HG03095 (cell line): ENCODE measurements around the gene DNASE1L1.
A peak's percentile ranks its signal among the peaks of the same experiment; 100 is the strongest.

Experiments used
- ATAC-seq: cut with Tn5 transposase; IDR thresholded peaks from one replicate; pipeline ENCODE4 v1.9.1; 2021; ENCODE audit warnings: moderate library complexity; ENCODE audit not compliant: unreplicated experiment

The DNASE1L1 gene

DNA sequence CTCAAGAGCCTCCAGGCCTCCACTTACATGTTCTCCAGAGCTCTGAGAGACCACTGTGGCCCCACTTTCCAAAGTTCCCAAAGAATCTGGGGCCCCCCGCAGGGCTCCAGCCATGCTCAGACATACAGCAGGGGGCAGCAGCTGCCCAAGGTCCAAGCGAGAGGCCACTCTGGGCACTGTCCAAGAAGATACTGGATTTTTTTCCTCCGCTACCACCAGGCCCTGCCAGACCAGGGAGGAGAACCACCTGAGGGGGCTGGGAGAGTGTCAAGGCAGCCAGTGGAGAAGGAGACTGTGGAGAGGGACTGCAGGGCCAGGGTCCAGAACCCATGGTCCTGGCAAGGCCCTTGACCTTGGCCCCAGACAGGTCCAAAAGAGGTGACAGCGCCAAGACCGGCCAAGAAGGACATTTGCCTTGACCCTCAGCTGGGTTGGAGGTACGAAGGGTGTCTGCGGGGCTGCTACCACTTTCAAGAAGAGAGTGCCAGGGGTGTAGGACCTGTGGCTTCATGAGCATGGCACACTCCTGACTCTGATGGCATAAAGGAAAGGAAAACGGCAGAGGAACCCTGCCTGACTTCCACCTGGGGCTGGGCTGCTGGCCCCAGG, 24.7 kb downstream of the DNASE1L1 start:
- ATAC-seq: no peak

- ATAC-seq: no peak
Measured at GRCh38 chrX:154383359-154384283, 25.4 kb downstream of the DNASE1L1 start.

GRCh38 chrX:154382483-154383069, 26.5 kb downstream of the DNASE1L1 start:
- no peak for ATAC-seq

DNA sequence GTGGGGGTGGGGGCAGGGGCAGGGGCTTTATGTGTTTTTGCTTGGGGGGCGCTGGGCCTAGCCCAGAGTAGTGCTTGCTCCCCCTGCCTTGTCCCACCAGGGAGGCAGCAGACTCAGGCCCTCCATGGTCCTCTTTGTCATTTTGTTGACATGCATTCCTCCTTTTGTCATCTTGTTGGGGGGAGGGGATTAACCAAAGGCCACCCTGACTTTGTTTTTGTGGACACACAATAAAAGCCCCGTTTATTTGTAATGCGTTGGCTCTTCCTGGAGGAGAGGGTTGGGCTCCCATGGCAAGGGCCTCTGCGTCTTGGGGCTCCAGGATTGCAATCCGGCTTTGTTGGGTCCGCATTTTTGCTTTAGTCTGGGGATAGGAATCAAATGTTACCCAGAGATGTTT, 27.8 kb downstream of the DNASE1L1 start:
- ATAC-seq: no peak

- no peak for ATAC-seq
Measured at GRCh38 chrX:154380787-154381186, 28.3 kb downstream of the DNASE1L1 start.

DNA sequence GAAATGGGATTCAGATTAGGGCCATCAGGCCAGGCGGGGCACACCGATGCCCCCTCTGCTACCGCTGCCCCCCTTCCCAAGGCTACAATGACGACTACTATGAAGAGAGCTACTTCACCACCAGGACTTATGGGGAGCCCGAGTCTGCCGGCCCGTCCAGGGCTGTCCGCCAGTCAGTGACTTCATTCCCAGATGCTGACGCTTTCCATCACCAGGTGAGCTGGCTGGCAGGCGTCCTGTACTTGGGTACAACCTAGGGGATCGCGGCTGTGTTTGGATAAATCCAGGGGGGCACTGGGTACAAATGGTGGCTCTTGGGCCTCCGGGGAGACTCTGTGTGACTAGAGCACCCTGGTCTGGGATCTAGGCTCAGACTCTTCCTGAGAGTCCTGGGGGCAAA, 28.9 kb downstream of the DNASE1L1 start:
- no peak for ATAC-seq

DNA sequence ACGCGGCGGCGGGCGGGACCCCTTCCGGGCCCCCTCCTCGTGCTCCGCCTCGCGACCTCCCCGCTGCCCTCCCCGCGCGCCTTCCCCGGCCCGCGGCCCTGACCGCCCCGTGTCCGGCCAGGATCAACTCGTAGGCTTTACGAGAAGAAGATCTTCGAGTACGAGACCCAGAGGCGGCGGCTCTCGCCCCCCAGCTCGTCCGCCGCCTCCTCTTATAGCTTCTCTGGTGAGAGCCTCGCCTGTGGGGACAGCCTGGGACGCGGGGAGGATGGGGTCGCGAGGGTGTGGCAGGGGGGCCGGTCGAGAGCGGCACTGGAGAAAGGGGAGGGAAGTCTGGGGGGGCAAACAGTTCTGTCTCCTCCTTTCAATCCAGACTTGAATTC, 29.5 kb downstream of the DNASE1L1 start:
- ATAC-seq: no peak

DNA sequence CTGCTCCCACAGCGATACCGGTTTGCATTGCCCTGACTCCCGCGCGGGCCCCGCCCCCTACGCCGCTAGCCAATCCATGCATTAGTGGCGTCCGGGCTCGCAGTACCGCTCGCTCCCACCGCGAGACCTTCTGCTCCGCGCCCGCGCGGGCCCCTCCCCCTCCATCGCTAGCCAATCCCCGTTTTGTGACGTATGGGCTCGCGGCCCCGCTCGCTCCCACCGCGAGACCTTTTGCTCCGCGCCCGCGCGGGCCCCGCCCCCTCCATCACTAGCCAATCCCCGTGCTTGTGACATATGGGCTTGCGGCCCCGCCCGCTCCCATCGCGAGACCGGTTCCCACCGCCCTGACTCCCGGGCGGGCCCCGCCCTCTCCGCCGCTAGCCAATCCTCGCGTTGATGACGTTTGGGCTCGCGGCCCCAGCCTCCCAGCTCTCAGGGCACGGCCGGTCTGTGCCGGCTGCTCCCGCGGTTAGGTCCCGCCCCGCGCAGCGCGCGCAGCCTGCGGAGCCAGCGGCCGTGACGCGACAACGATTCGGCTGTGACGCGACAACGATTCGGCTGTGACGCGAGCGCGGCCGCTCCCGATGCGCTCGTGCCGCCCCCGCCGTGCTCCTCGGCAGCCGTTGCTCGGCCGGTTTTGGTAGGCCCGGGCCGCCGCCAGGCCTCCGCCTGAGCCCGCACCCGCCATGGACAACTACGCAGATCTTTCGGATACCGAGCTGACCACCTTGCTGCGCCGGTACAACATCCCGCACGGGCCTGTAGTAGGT, 30.1 kb downstream of the DNASE1L1 start, which contains the start of gene EMD:
Gene EMD (plus strand): TSS at position 497 of the 770 bp plus-strand sequence. CDS start 190 bp downstream, at position 687.
- peak; percentile 71 for ATAC-seq

- ATAC-seq: peak; percentile 2
Measured at GRCh38 chrX:154378059-154378798, 30.8 kb downstream of the DNASE1L1 start.

GRCh38 chrX:154376774-154377173, 32.3 kb downstream of the DNASE1L1 start:
- ATAC-seq: no peak

DNA sequence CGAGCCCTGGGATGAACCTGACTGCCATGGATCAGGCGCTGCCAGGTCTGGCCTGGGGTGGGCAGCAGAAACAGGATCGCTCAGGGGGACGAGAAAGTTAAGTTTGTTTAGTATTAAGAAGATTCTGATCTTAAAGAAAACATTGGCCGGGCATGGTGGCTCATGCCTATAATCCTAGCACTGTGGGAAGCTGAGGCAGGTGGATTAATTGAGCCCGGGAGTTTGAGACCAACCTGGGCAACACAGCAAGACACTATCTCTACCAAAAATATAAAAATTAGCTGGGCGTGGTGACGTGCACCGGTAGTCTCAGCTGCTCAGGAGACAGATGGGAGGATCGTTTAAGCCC, 33.9 kb downstream of the DNASE1L1 start:
- no peak for ATAC-seq

- no peak for ATAC-seq
Measured at GRCh38 chrX:154374313-154375155, 34.5 kb downstream of the DNASE1L1 start, which contains the start of gene FLNA. Gene FLNA (minus strand): TSS chrX:154374634. CDS start chrX:154371245, 3,389 bp downstream.

GRCh38 chrX:154373340-154374306, 35.4 kb downstream of the DNASE1L1 start:
- no peak for ATAC-seq

- no peak for ATAC-seq
Measured at GRCh38 chrX:154372612-154373022, 36.4 kb downstream of the DNASE1L1 start.

GRCh38 chrX:154371789-154372300, 37.2 kb downstream of the DNASE1L1 start:
- peak; percentile 3 for ATAC-seq

DNA sequence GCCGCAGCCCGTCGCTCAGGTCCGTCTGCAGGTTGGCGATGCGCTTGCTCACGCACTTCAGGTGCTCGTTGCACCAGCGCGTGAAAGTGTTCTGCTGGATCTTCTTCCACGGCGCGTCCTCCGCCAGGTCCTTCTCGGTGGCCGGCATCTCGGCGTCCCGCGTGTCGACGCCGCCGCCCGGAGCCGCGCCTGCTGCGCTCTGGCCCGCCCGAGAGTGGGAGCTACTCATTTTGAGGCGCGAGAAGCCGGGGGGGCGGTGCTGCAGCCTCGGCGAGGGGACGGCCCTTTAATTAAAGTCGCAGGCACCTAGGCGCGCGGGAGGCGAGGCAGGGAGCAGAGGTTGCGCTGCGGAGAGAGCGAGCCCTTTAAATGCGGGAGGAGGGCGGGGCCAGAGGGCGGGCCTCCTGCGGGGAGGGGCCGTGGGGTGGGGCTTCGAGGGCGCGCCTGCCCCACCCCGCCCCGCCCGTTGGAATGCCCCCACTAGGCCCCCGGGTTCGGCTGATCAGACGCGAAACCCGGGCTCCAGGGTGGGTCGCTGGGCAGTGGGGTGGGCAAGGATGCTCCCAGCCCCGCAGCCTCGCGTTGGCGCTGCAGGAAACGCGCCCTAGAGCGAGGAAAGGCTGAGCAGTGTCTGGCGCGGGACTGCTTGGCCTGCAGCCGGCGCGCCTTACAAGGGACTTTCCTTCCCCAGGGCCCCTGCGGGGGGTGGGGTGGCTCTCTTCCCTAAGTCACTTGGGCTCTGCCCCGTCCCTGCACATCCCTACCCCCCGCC, 37.9 kb downstream of the DNASE1L1 start:
- ATAC-seq: peak; percentile 56

DNA sequence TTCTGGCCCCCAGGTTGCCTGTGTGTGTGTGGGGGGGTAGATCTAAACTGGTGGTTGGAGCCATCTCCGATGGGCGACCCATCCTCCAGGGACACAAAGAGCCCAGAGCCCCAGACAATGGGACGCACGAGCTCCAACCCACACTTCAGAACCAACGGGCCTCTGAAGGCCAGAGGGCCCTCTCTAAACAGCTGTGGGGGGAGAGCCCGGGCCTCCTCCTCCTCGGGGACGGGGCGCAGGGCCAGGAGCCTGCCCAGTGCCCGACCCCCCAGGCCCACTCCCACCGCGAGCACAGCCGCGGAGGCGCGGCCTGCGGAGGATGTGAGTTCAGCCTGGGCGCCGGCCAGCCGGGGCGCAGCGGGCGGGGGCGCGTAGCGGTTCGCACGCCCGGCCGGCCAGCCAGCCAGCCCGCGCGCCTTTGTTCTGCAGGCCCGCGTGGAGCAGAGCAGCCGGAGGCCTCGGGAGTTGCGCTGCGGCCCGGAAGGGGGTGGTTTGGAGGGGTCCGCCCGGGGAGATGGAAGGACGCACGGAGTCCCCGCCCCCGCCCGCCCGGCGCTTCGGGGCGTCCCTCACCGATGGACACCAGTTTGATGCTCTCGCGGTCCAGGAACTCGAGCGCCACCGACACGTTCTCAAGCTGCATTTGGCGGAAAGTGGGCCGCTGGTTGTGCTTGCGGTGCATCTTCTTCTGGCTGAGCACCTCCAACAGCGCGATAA, 38.6 kb downstream of the DNASE1L1 start:
- no peak for ATAC-seq
